Testis (tissue), 2 donors: ENCODE data around the gene AKNA.

ENCODE experiments used
- POLR2A ChIP-seq: fragments of 450-650 bp; IDR thresholded peaks from one replicate; pipeline ENCODE4 v1.6.1; 2017; ENCODE audit warnings: antibody characterized with exemption, mild to moderate bottlenecking, moderate library complexity
- TF ChIP-seq, protein P1 (sequence below), 3 experiments: fragments of 450-650 bp in 2 of 3; fragments of 200-600 bp in 1 of 3; sonication (generic) in 1 of 3; IDR thresholded peaks; one replicate each; pipeline ENCODE4 v1.5.1; 2016 to 2019; ENCODE audit warnings: antibody characterized with exemption in 3 of 3, mild to moderate bottlenecking in 2 of 3, moderate library complexity in 1 of 3

DNA sequence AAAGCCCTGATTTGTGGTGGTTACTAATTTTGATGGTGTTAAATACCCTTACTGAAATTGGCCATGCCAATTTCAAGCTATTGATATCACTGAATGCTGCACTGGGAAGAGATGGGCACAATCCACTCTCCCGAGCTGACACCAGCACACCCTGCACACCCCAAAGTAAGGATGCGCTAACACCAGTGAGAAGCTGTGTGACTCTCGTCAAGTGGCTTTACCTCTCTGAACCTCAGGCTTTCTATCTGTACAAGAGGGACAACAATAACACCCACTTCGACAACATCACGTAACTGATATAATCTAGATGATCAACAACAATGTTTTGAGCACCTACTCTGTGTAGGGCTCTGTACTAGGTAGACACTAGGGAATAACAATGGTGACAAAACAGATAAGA is 8.0 kb upstream of the AKNA start:
- TF ChIP-seq POLR2A, result no peak
- TF ChIP-seq, protein P1, sequence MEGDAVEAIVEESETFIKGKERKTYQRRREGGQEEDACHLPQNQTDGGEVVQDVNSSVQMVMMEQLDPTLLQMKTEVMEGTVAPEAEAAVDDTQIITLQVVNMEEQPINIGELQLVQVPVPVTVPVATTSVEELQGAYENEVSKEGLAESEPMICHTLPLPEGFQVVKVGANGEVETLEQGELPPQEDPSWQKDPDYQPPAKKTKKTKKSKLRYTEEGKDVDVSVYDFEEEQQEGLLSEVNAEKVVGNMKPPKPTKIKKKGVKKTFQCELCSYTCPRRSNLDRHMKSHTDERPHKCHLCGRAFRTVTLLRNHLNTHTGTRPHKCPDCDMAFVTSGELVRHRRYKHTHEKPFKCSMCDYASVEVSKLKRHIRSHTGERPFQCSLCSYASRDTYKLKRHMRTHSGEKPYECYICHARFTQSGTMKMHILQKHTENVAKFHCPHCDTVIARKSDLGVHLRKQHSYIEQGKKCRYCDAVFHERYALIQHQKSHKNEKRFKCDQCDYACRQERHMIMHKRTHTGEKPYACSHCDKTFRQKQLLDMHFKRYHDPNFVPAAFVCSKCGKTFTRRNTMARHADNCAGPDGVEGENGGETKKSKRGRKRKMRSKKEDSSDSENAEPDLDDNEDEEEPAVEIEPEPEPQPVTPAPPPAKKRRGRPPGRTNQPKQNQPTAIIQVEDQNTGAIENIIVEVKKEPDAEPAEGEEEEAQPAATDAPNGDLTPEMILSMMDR (IDR thresholded peaks at IDR 0.05), result no peak
